IMR-90 (cell line): ENCODE data around the gene NDUFS5. TPM values are rescaled to one million over a fixed set of nuclear protein-coding genes. Genes with fewer than 3 reads are reported as not detected.

Experiments used
- ATAC-seq: fragments of 200-7000 bp; cut with Tn5 transposase; 2 replicates; pipeline ENCODE4 v1.9.1; 2020; ENCODE audit warnings: low read depth, mild to moderate bottlenecking, moderate library complexity
- BruUV-seq: library from RNA; stranded (reverse); fragments of 400-500 nt; replicated peaks from 2 replicates; lab custom pipeline; 2021; lab: Mats Ljungman, UMichigan
- CTCF ChIA-PET: fragments of 300-600 bp; formaldehyde crosslinking; extraction: SDS; loops from one replicate; lab custom pipeline; 2021; ENCODE audit warnings: antibody characterized with exemption; lab: Yijun Ruan, JAX
- POLR2A ChIA-PET: fragments of 300-600 bp; sonication (Branson Sonifier 250); formaldehyde crosslinking; loops from one replicate; lab custom pipeline; 2022; ENCODE audit warnings: antibody characterized with exemption; ENCODE audit not compliant: unreplicated experiment; lab: Charles Lee
- DNase-seq: peaks from one replicate; pipeline ENCODE4 v3.0.0; 2013
- H2AFZ ChIP-seq: replicated peaks from 2 replicates; pipeline ENCODE3; 2013; ENCODE audit warnings: low read length, mild to moderate bottlenecking; ENCODE audit not compliant: poor library complexity
- H2AK5ac ChIP-seq: 2 replicates; pipeline ENCODE4 v1.6.1; 2013; ENCODE audit warnings: low read depth, low read length, inconsistent platforms
- H2AK9ac ChIP-seq: replicated peaks from 2 replicates; pipeline ENCODE3; 2013; ENCODE audit warnings: mild to moderate bottlenecking, low read depth, low read length, moderate library complexity; ENCODE audit not compliant: poor library complexity
- H2BK120ac ChIP-seq: 2 replicates; pipeline ENCODE4 v1.6.1; 2013; ENCODE audit warnings: low read depth, low read length, inconsistent platforms
- H2BK15ac ChIP-seq: 3 replicates; pipeline ENCODE4 v1.6.1; 2013; ENCODE audit warnings: low read depth, low read length, inconsistent platforms
- H2BK20ac ChIP-seq: 2 replicates; pipeline ENCODE4 v1.6.1; 2013; ENCODE audit warnings: low read depth, mild to moderate bottlenecking, inconsistent platforms, low read length, moderate library complexity
- H2BK5ac ChIP-seq: 2 replicates; pipeline ENCODE4 v1.6.1; 2013; ENCODE audit warnings: mild to moderate bottlenecking, low read depth, low read length, inconsistent platforms; ENCODE audit not compliant: poor library complexity, severe bottlenecking
- H3K14ac ChIP-seq: replicated peaks from 2 replicates; pipeline ENCODE4 v1.6.1; 2013; ENCODE audit warnings: low read depth, low read length, inconsistent platforms
- H3K18ac ChIP-seq: 2 replicates; pipeline ENCODE4 v1.6.1; 2013; ENCODE audit warnings: low read depth, low read length, control low read depth
- H3K23ac ChIP-seq: 2 replicates; pipeline ENCODE4 v1.6.1; 2013; ENCODE audit warnings: low read depth, low read length, inconsistent platforms
- H3K27ac ChIP-seq: 2 replicates; pipeline ENCODE4 v1.5.1; 2013; ENCODE audit warnings: mild to moderate bottlenecking, control low read depth, low read length; ENCODE audit not compliant: insufficient read depth
- H3K27me3 ChIP-seq: 2 replicates; pipeline ENCODE4 v1.6.1; 2013; ENCODE audit warnings: low read length; ENCODE audit not compliant: control insufficient read depth, insufficient read depth
- H3K36me3 ChIP-seq: 2 replicates; pipeline ENCODE4 v1.6.1; 2013; ENCODE audit warnings: low read length, mixed read lengths; ENCODE audit not compliant: control insufficient read depth, insufficient read depth
- H3K4ac ChIP-seq: 2 replicates; pipeline ENCODE4 v1.6.1; 2013; ENCODE audit warnings: low read depth, low read length, inconsistent platforms
- H3K4me1 ChIP-seq: 2 replicates; pipeline ENCODE4 v1.6.1; 2013; ENCODE audit warnings: low read length, mixed read lengths; ENCODE audit not compliant: control insufficient read depth, insufficient read depth
- H3K4me2 ChIP-seq: 2 replicates; pipeline ENCODE4 v1.6.1; 2013; ENCODE audit warnings: low read depth, mild to moderate bottlenecking, control low read depth, low read length, moderate library complexity
- H3K4me3 ChIP-seq: 2 replicates; pipeline ENCODE4 v1.5.1; 2013; ENCODE audit warnings: low read depth, mild to moderate bottlenecking, control low read depth, low read length, moderate library complexity; ENCODE audit not compliant: insufficient read depth
- H3K56ac ChIP-seq: 2 replicates; pipeline ENCODE4 v1.6.1; 2013; ENCODE audit warnings: low read length, inconsistent platforms; ENCODE audit not compliant: insufficient read depth; ENCODE audit errors: extremely low read depth
- H3K79me1 ChIP-seq, 2 experiments: 2 replicates each; pipeline ENCODE4 v1.6.1; 2013; ENCODE audit warnings: low read length in 2 of 2, inconsistent platforms in 1 of 2, low read depth in 1 of 2
- H3K9ac ChIP-seq: 2 replicates; pipeline ENCODE4 v1.6.1; 2013; ENCODE audit warnings: low read depth, low read length, control low read depth
- H3K9me1 ChIP-seq: 2 replicates; pipeline ENCODE4 v1.6.1; 2013; ENCODE audit warnings: low read length, inconsistent platforms; ENCODE audit not compliant: insufficient read depth
- H3K9me3 ChIP-seq: 2 replicates; pipeline ENCODE4 v1.6.1; 2013; ENCODE audit warnings: low read length; ENCODE audit not compliant: control insufficient read depth, insufficient read depth
- H4K20me1 ChIP-seq: 2 replicates; pipeline ENCODE4 v1.6.1; 2013; ENCODE audit warnings: low read length, inconsistent platforms; ENCODE audit not compliant: insufficient read depth
- H4K5ac ChIP-seq: 2 replicates; pipeline ENCODE4 v1.6.1; 2013; ENCODE audit warnings: mild to moderate bottlenecking, low read depth, low read length, control low read depth
- H4K8ac ChIP-seq, 2 experiments: 2 replicates each; pipeline ENCODE4 v1.6.1; 2013; ENCODE audit warnings: low read depth in 2 of 2, low read length in 2 of 2, control low read depth in 1 of 2, inconsistent platforms in 1 of 2
- H4K91ac ChIP-seq: 2 replicates; pipeline ENCODE4 v1.6.1; 2013; ENCODE audit warnings: low read depth, low read length, inconsistent platforms; ENCODE audit not compliant: insufficient read depth
- CEBPB ChIP-seq: IDR thresholded peaks from 2 replicates; pipeline ENCODE4 v1.6.1; 2012; ENCODE audit warnings: low read depth, low read length, improper control_type of control experiment
- ELK1 ChIP-seq: fragments of 150-350 bp; IDR thresholded peaks from 2 replicates; pipeline ENCODE4 v1.6.1; 2016; ENCODE audit warnings: low read depth, mild to moderate bottlenecking, low read length, moderate library complexity, borderline replicate concordance
- FOS ChIP-seq: fragments of 150-350 bp; IDR thresholded peaks from 2 replicates; pipeline ENCODE4 v1.6.1; 2016; ENCODE audit warnings: low read depth, low read length
- MXI1 ChIP-seq: IDR thresholded peaks from 2 replicates; pipeline ENCODE4 v1.6.1; 2012; ENCODE audit warnings: low read depth, mild to moderate bottlenecking, low read length, moderate library complexity, borderline replicate concordance
- NFE2L2 ChIP-seq: fragments of 150-350 bp; IDR thresholded peaks from 2 replicates; pipeline ENCODE4 v1.6.1; 2016; ENCODE audit warnings: low read depth, mild to moderate bottlenecking, low read length
- POLR2A ChIP-seq: IDR thresholded peaks from 2 replicates; pipeline ENCODE4 v1.6.1; 2012; ENCODE audit warnings: mild to moderate bottlenecking, low read depth, low read length
- RCOR1 ChIP-seq: IDR thresholded peaks from 2 replicates; pipeline ENCODE4 v1.6.1; 2012; ENCODE audit warnings: mild to moderate bottlenecking, low read length, improper control_type of control experiment; ENCODE audit not compliant: insufficient replicate concordance
- SMC3 ChIP-seq: fragments of 150-350 bp; IDR thresholded peaks from 2 replicates; pipeline ENCODE4 v1.6.1; 2016; ENCODE audit warnings: low read depth, mild to moderate bottlenecking, antibody characterized with exemption, low read length, moderate library complexity
- USF2 ChIP-seq: fragments of 150-350 bp; IDR thresholded peaks from 2 replicates; pipeline ENCODE4 v1.6.1; 2017; ENCODE audit warnings: mild to moderate bottlenecking, antibody characterized with exemption, low read length, low read depth
- WGBS, 2 experiments: methylation state at CpG; one replicate each; pipeline versions ENCODE4 v1.1.5 to v1.1.7; 2013; ENCODE audit warnings: missing lambda C conversion rate in 2 of 2; ENCODE audit not compliant: insufficient read length in 1 of 2; ENCODE audit errors: extremely low coverage in 2 of 2; 5-methylcytosine and 5-hydroxymethylcytosine counted together
- dilution Hi-C: fragments of 300-500 bp; cut with HindIII; formaldehyde crosslinking; loops from one replicate; pipeline ENCODE4 v1.14.3; 2018; ENCODE audit warnings: low sequenced_read_pairs; ENCODE audit not compliant: unreplicated experiment
- in situ Hi-C: fragments of 300-500 bp; cut with MboI; formaldehyde crosslinking; loops from 3 replicates; pipeline ENCODE4 v1.14.3; 2019; ENCODE audit warnings: low sequenced_read_pairs, inconsistent platforms, mixed read lengths
- intact Hi-C: fragments of 100-400 bp; cut with micrococcal nuclease; formaldehyde crosslinking; loops from 2 replicates; pipeline ENCODE4 v1.10.0; 2022
- polyA plus RNA-seq, 3 experiments: library from polyadenylated mRNA; depleted of rRNA; stranded (reverse); fragments of >200 nt; gene quantifications; 2 replicates each; pipeline ENCODE4 v1.2.3, GENCODE V29; 2012; ENCODE audit warnings: low replicate concordance in 1 of 3
- total RNA-seq: library from RNA; depleted of rRNA; stranded (reverse); fragments of >200 nt; gene quantifications from 2 replicates; pipeline ENCODE4 v1.2.3, GENCODE V29; 2012

Gene NDUFS5
- total and polyA plus RNA-seq, 2 of the 4 experiments (the other 2 are of a cell fraction) = 645 to 1,092 TPM

GRCh38 chr1:39076799-39077148 lies 50.6 kb downstream of the NDUFS5 start:
- Histone ChIP-seq H3K9ac (no peak overlapping the region), H3K9me1 (no peaks in the 10 kb centered on the region), H4K5ac (no peak overlapping the region), H3K36me3 (no peaks in the 10 kb centered on the region), H3K9me3 (no peaks in the 10 kb centered on the region), H4K20me1 (no peaks in the 10 kb centered on the region), H3K56ac (no peak overlapping the region), H3K4me2 (no peak overlapping the region), H2BK5ac (no peak overlapping the region), H3K14ac (no peak overlapping the region), H2BK15ac (no peak overlapping the region), H4K8ac (no peak overlapping the region), H3K79me1 (no peaks in the 10 kb centered on the region), H2AK5ac (no peak overlapping the region), H3K4ac (no peak overlapping the region), H3K18ac (no peak overlapping the region), H3K27me3 (peaks cover 12% of the 10 kb centered on the region), H4K91ac (no peak overlapping the region), H3K4me1 (peaks cover 3% of the 10 kb centered on the region; the same call in 1 of the 2 replicates), H3K23ac (no peak overlapping the region), H2BK120ac (no peak overlapping the region), H3K27ac (no peak overlapping the region), H2BK20ac (no peak overlapping the region), H3K4me3 (no peak overlapping the region), H2AK9ac (peak overlapping the region; percentile 17), H2AFZ (no peak overlapping the region)
- CTCF ChIA-PET = no interaction called here
- WGBS, 2 experiments = 72% methylated on average over 2 of the region's 2 CpGs; no CpG with 5 or more reads in 1 of the 2 experiments
- POLR2A ChIA-PET = interaction anchor here (0.5 kb wide), 1 partner anchor 77 kb away, joined by 6 read pairs; no protein-coding TSS in a partner anchor
- DNase-seq (no peak), ATAC-seq (no peak)
- no TSS peak for BruUV-seq
- in situ Hi-C loops = no loop called here
- dilution Hi-C loops = no loop called here
- no peak for TF ChIP-seq CEBPB
- no peak for TF ChIP-seq MXI1
- no peak for TF ChIP-seq SMC3
- TF ChIP-seq USF2 = no peak
- TF ChIP-seq FOS = no peak
- TF ChIP-seq POLR2A = no peak
- no peak for TF ChIP-seq ELK1
- TF ChIP-seq RCOR1 = no peak
- TF ChIP-seq NFE2L2 = no peak
- intact Hi-C loops = no loop called here
